ENCODE data around the gene ERF.

The ERF gene

DNA sequence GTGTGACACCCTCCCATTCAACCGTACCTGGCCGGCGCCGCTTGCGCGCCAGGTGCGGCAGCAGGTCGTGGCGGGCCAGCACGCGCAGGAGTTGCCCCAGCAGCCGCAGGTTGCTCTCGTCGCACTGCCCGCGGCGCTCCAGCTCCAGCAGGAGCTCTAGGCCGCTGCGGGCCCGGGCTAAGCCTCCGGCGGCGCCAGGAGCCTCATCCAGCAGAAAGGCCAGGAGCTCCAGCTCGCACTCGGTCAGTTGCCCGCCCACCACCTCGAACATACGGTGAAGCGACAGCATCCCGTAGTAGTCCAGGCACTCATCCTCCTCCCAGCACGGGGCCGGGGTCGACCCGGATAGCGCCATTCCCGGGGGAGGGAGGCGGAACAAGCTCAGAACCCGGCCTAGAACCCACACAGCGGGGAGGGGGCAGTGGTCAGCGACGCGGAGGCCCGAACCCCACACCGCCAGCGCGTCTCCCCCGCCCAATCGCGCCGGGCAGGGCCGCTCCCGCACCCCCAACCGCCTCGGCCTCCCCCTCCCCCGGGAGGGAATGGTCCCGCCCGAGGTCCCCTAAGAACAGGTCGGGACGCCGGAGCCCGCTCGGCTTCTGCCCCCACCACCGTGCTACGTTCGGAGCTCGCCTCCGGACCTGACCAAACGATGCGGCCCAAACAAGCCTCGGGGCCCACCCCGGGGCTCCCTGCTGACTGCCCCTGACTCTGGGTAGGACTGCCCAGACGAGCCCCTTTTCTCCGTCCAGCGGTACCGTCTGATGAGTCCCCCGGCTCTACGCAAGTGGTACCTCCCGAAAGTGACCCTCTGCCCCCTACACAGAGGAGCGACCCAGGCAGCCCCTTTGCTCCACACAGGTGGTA, 38.0 kb downstream of the ERF start:
- Histone ChIP-seq H3K36me3 (ENCODE audit: control insufficient read depth, insufficient read depth, low read length) (peaks cover 7% of the 10 kb centered on the region), H3K4me3 (replicated peaks; ENCODE audit: low read depth, low read length) (peak overlapping the region; percentile 82), H3K27me3 (replicated peaks; ENCODE audit: control insufficient read depth, insufficient read depth, low read length) (no peaks in the 10 kb centered on the region)
- DNase-seq (ENCODE audit: extremely low read depth, insufficient read length), result peak; percentile 59
- TF ChIP-seq, protein P1, sequence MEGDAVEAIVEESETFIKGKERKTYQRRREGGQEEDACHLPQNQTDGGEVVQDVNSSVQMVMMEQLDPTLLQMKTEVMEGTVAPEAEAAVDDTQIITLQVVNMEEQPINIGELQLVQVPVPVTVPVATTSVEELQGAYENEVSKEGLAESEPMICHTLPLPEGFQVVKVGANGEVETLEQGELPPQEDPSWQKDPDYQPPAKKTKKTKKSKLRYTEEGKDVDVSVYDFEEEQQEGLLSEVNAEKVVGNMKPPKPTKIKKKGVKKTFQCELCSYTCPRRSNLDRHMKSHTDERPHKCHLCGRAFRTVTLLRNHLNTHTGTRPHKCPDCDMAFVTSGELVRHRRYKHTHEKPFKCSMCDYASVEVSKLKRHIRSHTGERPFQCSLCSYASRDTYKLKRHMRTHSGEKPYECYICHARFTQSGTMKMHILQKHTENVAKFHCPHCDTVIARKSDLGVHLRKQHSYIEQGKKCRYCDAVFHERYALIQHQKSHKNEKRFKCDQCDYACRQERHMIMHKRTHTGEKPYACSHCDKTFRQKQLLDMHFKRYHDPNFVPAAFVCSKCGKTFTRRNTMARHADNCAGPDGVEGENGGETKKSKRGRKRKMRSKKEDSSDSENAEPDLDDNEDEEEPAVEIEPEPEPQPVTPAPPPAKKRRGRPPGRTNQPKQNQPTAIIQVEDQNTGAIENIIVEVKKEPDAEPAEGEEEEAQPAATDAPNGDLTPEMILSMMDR (IDR thresholded peaks at IDR 0.05; ENCODE audit: insufficient read depth, low read length, poor library complexity, severe bottlenecking), result no peak

DNA sequence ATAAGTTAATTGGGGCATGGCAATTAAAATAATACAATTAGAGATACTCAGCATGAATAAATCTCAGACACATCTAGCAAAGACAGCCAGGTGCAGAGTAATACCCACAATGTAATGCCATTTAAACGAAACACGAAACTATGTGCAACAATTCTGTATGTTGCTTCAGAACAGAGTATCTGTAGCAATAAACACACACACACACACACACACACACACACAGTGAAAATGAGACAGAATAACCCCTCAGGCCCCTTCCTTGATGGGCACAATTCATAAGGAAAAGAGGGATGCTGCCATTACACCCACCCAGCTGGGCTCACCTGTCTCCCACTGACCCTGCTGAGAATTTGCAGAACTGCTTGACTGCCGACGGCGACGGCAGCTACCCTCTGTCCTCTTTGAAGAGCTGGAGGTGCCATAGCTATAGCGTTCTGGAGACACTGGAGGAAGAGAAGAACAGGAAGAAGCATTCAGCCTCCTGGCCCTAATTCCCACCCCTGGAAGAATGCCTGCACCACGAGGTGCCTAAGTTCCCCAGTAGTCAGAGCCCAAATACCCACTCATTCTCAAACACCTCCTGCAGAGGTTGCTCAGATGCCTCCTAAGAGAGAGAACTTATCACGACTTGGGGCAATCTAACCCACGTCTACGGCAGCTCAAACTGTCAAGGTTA, 40.0 kb downstream of the ERF start:
- H3K36me3 ChIP-seq (ENCODE audit: control insufficient read depth, insufficient read depth, low read length), result peaks cover 7% of the 10 kb centered on the region
- TF ChIP-seq, protein P1 (IDR thresholded peaks at IDR 0.05; ENCODE audit: insufficient read depth, low read length, poor library complexity, severe bottlenecking), result no peak

DNA sequence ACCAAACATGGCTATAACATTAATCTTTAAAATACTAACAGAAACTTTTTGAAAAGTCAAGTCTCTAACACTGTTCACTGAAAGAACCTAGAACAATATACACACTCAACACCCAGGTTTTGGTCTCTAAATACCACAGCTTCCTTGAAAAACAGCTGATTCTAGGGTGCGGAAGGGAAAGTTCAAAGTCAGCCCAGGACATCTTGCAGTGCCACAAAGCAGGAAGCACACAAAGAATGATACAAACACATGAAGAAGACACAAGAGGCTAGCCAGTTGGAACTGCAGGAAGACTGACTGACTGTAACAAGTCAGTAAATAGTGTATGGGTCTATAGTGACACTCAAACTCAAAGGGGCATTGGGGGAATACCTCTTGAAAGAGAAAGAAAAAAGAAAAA, 42.0 kb downstream of the ERF start:
- Histone ChIP-seq H3K36me3 (ENCODE audit: control insufficient read depth, insufficient read depth, low read length) (peaks cover 20% of the 10 kb centered on the region), H3K4me3 (replicated peaks; ENCODE audit: low read depth, low read length) (no peak overlapping the region), H3K27me3 (replicated peaks; ENCODE audit: control insufficient read depth, insufficient read depth, low read length) (no peaks in the 10 kb centered on the region)
- no peak for DNase-seq (ENCODE audit: extremely low read depth, insufficient read length)
- TF ChIP-seq, protein P1 (IDR thresholded peaks at IDR 0.05; ENCODE audit: insufficient read depth, low read length, poor library complexity, severe bottlenecking), result no peak

More for the DNA sequence above, 40.0 kb downstream of the ERF start:
- H3K4me3 ChIP-seq (replicated peaks; ENCODE audit: low read depth, low read length), result no peak overlapping the region
- no peaks in the 10 kb centered on the region for H3K27me3 ChIP-seq (replicated peaks; ENCODE audit: control insufficient read depth, insufficient read depth, low read length)
- no peak for DNase-seq (ENCODE audit: extremely low read depth, insufficient read length)

DNA sequence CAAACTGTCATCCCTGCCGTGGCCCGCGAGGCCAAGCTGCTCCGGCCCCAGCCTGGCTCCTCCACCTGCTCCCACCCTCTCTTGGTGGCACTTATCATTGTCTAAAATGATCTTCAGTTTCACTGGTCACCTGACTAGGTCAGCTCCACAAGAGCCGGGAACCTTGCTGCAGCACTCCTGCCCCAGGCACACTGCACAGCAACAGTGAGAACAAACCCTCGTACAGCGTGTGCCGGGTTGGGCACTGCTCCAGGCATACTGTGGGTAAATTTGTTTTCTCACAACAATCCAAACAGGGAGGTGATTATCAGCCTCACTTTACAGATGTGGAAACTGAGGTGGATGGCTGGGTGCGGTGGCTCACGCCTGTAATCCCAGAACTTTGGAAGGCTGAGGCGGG, 46.3 kb downstream of the ERF start:
- no peak for DNase-seq (ENCODE audit: extremely low read depth, insufficient read length)
- Histone ChIP-seq H3K27me3 (replicated peaks; ENCODE audit: control insufficient read depth, insufficient read depth, low read length) (no peaks in the 10 kb centered on the region), H3K36me3 (ENCODE audit: control insufficient read depth, insufficient read depth, low read length) (peaks cover 36% of the 10 kb centered on the region), H3K4me3 (replicated peaks; ENCODE audit: low read depth, low read length) (no peak overlapping the region)
- TF ChIP-seq, protein P1 (IDR thresholded peaks at IDR 0.05; ENCODE audit: insufficient read depth, low read length, poor library complexity, severe bottlenecking), result no peak

DNA sequence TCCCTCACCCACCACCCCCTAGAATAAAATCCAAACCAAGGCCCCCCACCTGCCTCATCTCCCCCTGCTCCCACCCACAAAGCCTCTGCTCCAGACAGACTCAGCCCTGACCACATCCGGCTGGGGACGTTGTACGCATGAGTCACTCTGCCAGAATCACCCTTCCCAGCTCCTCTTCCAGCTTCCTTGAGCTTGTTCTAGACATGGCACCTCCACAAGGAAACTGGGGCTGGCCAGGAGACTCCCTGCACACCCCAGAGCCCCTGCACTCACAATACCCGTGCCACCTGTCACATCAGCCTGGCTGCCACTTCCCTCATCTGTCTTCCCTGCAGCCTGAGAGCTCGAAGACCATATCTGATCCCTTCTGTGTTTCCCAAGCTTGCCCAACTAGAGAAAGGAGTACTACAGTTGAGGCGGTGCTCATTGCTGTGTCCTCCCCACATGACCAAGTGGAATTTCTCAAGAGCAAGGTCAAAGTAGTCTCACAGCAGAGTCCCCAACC, 47.1 kb downstream of the ERF start:
- Histone ChIP-seq H3K27me3 (replicated peaks; ENCODE audit: control insufficient read depth, insufficient read depth, low read length) (no peaks in the 10 kb centered on the region), H3K36me3 (ENCODE audit: control insufficient read depth, insufficient read depth, low read length) (peaks cover 41% of the 10 kb centered on the region), H3K4me3 (replicated peaks; ENCODE audit: low read depth, low read length) (no peak overlapping the region)
- TF ChIP-seq, protein P1 (IDR thresholded peaks at IDR 0.05; ENCODE audit: insufficient read depth, low read length, poor library complexity, severe bottlenecking), result no peak
- DNase-seq (ENCODE audit: extremely low read depth, insufficient read length), result no peak

All from GM06990 (cell line).